HT1080 (cell line): ENCODE results near the gene RASA3. TPM values are rescaled to one million over a fixed set of nuclear protein-coding genes. Genes with fewer than 3 reads are reported as not detected.

Source experiments
- DNase-seq: peaks from one replicate; pipeline ENCODE4 v3.0.0-alpha.2; 2015; ENCODE audit warnings: low read depth
- total RNA-seq: library from RNA; depleted of rRNA; stranded (reverse); fragments of >200 nt; shearing (Covaris generic); gene quantifications from 2 replicates; pipeline ENCODE4 v1.2.3, GENCODE V29; 2014

Gene RASA3
- total RNA-seq, 1 experiment from 2014 or later: 41.7 TPM

- DNase-seq: no peak
Measured at GRCh38 chr13:113973218-113974164, 158.9 kb downstream of the RASA3 start, which contains the start of gene C13orf46. C13orf46 (minus strand) TSS chr13:113974076; CDS start chr13:113973997, 79 bp downstream.

DNA sequence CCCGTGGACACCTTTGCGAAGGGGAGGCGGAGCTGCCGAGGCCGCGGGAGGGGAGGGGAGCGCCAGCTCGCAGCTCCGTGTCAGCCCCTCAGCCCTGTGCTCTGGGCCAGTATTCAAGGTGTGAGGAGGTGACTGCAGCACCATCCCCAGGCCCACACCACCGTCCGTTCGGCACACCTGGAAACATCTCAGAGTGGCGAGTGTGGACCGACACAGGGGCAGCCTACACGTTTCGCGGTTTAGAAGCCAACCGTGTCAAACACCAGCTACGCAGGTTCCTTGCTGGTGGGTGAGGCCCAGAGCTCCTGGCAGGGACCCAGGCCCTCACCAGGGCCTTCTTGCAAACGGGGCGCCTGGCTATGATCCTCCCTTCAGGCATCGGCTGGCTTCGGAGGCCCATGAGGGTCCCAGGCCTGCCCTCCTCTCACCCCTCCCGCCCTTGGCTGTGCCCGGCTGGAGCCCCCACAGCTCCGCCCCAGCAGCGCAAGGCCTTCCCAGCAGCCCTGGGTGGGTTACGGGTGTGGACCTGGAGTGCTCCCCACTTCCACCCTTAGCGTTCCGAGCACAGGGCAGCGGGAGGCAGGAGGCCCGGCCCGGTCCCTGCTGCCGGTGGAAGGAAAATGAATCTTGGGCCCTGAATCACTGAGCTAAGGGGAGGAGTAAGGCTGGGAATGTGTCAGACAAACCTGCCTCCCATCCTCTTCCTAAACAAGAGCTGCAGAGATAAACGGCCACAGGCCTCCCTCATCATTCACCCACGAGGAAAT lies 159.8 kb downstream of the RASA3 start:
- no peak for DNase-seq

GRCh38 chr13:113971471-113972231 lies 160.8 kb downstream of the RASA3 start:
- no peak for DNase-seq

DNA sequence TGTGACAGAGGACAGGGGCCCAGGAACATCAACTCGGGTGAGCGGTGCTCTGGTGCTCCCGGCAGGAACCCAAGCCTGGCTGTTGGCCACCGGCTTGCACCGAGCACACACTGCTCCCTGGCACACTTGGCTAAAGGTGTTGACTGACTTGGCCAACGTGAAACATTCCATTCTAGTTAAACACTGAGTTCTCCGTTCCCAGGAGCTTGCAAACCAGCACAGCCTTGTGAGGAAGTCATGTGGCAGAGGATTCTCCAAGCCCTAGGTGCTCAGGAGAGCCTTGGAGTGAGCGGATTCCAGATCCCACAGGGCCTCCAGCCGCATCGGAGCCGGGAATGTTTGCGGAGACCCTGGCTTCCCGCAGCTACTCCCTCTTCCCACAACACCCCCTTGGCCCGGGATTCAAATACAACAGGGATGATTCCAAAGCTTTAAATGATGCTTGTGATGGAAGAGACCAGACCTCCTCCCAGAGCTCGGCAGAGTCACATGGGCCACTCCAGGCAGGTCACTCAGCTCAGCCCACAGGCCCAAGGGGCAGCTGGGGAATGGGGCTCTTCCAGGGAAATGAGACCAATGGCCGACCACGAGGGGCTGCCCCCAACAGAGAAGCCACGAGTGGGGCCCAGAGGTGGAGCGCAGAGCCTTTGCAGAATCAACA lies 161.5 kb downstream of the RASA3 start:
- no peak for DNase-seq

DNA sequence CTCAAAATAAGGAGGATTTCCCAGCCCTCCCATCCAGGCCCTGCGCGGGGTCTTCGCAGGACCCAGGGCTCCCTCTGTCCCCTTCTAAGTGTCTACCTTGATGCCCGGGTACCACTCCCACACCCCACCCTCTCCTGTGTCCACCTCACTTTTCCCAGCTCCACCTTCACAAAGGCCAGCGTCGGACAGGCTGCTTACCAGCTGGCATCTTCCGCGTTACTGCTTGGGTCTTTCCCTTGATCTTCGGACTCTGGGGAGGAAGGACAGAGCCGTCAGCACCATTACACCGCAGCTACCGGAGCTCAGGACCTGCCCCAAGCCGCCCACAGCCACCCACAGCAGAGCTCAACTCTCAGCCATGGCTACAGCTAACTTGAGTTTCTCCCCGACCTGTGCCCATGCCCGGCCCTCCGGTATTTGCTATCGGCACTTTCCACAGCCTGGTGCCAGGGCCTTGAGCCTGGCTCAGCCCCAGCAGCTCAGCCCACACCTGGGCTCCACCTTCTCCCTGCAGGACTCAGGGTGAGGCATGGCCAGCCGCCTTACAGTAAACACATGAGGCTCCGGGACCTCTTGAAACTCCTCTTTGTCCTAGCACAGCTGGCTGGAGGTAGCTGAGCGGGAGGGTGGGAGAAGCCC lies 162.3 kb downstream of the RASA3 start:
- no peak for DNase-seq

DNA sequence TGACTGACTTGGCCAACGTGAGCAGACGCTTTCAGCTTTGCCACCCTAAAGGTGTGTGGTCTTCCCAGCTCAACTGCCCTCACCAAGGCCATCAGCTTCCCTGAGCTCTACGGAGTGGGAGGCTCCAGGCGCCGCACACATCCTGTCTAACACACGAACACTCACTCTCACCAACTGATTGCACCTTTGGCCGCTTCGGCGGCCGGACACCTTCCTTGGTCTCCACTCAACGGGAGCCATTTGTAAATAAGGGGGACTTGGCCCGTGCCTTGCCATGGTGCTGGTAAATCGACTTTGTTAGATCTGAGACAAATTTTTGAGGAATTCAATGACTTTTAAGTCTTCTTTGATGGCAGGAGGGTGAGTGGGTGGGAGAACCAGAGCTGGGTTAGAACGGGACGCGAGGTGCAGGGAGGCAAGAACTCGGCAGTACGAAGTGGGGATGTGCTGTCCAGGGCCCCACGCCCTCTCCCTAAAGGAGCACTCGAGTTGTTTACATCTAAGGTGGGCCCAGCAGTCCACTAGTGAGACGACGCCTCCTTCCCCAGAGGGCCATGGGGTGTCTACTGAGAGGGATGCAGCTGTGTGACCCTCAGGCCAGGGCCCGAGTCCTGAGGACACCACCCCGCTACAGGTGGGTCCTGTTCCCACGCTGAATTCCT lies 163.0 kb downstream of the RASA3 start:
- no peak for DNase-seq

DNA sequence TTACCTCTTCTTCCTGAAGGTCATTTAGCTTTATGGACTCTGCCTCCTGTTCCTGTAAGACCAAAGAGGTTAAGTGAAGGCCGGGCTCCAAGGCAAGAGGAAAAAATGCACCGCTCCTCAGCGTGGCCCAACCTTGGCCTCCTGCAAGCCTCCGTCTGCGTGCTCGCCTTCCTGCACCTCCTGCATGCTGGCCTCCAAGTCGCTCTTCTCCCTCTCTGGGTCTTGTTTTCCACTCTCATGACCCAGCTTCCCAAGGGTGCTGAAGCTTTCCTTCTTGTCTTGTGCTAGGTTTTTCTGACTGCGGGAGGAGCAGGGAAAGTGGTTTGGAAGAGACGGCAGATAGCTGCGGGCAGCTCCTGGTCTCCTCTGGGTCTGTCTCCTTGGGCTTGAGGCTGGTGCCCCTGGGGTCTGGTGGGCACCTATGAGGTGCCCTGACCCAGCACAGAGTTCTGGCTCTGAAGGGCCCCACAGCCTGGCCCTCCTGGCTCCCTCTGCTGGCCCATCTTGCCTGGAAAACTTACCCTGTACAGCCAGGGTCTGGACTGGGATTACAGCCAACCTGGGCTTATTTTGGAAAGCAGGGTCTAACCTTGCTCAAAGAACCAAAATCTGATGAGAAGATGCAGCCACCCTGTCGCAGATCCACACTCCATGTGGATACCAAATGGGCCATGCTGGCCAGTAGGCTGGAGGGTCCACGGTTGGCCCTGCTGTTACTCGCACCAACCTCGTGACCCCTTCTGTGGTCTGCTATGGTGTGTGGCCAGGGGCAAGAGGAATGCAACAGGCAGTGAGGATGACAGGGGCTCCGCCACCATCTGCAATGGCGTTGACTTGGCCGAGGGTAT lies 163.7 kb downstream of the RASA3 start:
- no peak for DNase-seq

GRCh38 chr13:113967729-113968462 lies 164.5 kb downstream of the RASA3 start:
- no peak for DNase-seq

- no peak for DNase-seq
Measured at GRCh38 chr13:113967206-113967720, 165.2 kb downstream of the RASA3 start.

GRCh38 chr13:113965968-113966884 lies 166.2 kb downstream of the RASA3 start:
- DNase-seq: no peak

DNA sequence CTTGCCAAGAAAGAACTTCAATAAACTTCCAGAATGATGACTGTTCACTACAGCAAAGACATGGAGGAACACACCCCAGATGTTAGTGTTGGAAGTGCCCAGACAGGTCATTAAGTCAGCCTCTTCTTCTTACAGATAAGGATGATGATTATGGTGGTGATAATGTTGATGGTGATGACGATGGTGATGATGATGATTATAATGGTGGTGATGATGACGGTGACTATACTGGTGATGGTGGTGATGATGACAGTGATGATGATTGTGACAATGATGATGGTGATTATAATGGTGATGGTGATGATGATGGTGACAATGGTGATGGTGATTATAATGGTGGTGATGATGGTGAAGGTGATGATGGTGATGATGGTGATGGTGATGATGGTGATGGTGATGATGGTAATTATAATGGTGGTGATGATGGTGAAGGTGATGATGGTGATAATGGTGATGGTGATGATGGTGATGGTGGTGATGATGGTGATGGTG lies 167.0 kb downstream of the RASA3 start:
- no peak for DNase-seq

DNA sequence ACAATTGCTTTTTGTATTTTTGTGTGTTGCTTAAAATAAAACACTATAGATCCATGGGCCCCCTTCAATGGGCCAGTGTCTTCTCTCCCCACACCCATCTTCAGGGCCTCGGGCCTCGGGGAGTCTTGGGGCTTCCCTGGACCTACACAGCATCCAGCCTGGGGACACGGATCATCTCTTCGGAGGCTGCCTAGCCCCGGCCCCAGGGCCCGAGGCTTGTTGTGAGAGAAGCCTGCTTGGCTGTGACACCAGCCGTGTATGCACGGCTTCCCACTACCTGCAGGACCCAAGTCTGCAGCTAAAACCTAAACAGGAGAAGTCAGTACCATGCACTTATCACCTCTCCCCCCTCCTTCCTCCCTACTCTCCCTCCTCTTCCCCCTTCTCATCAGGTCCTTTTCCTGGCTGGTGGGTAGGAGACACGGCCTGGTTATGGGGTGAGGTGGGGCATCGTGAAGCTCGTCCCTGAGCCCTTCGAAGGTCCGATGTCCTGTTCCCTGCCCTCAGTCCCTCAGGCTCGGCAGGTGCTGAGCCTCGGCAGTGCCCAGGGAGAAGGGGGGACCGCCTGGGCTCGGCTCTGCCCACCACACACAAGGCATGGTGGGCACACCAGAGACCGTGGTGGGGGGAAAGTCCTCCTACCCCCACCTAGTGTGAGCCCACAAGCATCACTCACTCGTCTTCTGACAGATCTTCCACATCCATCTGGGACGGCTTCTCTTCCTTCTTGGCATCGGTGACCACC lies 168.0 kb downstream of the RASA3 start:
- no peak for DNase-seq

DNA sequence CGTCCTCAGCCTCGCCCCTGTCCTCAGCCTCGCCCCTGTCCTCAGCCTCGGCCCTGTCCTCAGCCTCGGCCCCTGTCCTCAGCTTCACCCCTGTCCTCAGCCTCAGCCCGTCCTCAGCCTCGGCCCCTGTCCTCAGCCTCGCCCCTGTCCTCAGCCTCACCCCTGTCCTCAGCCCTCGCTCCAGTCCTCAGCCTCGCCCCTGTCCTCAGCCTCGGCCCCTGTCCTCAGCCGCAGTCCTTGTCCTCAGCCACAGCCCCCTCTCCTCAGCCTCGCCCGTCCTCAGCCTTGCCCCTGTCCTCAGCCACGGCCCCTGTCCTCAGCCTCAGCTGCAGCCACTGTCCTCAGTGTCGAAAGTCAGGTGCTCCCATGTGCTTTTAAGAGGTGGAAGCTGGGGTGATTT lies 169.0 kb downstream of the RASA3 start:
- DNase-seq: no peak

- no peak for DNase-seq
Measured at GRCh38 chr13:113962975-113963374, 169.4 kb downstream of the RASA3 start.

DNA sequence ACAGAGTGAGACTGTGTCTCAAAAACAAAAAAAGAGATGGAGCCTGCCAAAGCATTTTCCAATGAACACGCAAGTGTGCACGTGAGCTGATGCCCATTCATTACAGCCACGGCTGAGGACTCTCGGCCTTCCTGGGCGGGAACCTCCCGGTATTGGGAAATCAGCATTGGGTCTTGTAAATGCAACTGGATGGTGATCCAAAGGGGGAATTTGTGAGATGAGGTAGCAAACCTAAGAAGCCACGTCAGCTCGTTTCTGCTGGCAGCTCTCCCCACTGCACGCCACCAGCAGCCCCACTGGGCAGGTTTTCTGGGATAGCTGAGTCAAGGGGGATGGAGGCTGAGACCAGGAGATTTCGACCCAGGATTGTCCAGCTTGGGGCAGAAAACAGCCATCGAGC lies 170.0 kb downstream of the RASA3 start:
- DNase-seq: no peak
